Adrenal gland (tissue), 12 donors: ENCODE data around the gene KIRREL3. TPM values are rescaled to one million over a fixed set of nuclear protein-coding genes. Genes with fewer than 3 reads are reported as not detected.

Source experiments
- DNase-seq, 7 donors: peaks; one replicate each; pipeline ENCODE4 v3.0.0-alpha.2; 2019 to 2020
- H3K27ac ChIP-seq, 5 donors: fragments of 200-600 bp; sonication (generic) in 4 of 5; 1 replicate in 3 of 5; 2 replicates in 2 of 5; pipeline versions ENCODE4 v1.5.1 to v1.8.0; 2016 to 2020; ENCODE audit warnings: mild to moderate bottlenecking in 1 of 5
- H3K27me3 ChIP-seq: fragments of 200-600 bp; 2 replicates; pipeline ENCODE4 v1.8.0; 2021
- H3K36me3 ChIP-seq, 2 donors: fragments of 200-600 bp; replicated peaks in 1 of 2; 1 replicate in 1 of 2; 2 replicates in 1 of 2; pipeline versions ENCODE4 v1.5.1 to v1.8.0; 2018 to 2022
- H3K4me1 ChIP-seq, 2 donors: fragments of 200-600 bp; replicated peaks in 1 of 2; 1 replicate in 1 of 2; 2 replicates in 1 of 2; pipeline versions ENCODE4 v1.5.1 to v1.8.0; 2018 to 2021
- H3K4me3 ChIP-seq, 4 donors: fragments of 200-600 bp; sonication (generic) in 3 of 4; one replicate each; pipeline ENCODE4 v1.5.1; 2016 to 2018
- H3K9me3 ChIP-seq, 3 donors: fragments of 200-600 bp; sonication (generic) in 1 of 3; replicated peaks in 1 of 3; 1 replicate in 2 of 3; 2 replicates in 1 of 3; pipeline versions ENCODE4 v1.5.1 to v1.8.0; 2016 to 2021
- CTCF ChIP-seq, 6 experiments: fragments of 450-650 bp in 4 of 6; fragments of 200-600 bp in 2 of 6; sonication (generic) in 1 of 6; IDR thresholded peaks; 1 replicate in 5 of 6; 2 replicates in 1 of 6; pipeline versions ENCODE4 v1.5.1 to v1.8.0; 2016 to 2021; ENCODE audit warnings: antibody characterized with exemption in 6 of 6, mild to moderate bottlenecking in 2 of 6, moderate library complexity in 1 of 6
- POLR2A ChIP-seq, 2 donors: fragments of 450-650 bp; IDR thresholded peaks; one replicate each; pipeline ENCODE4 v1.6.1; 2017; ENCODE audit warnings: antibody characterized with exemption in 2 of 2, mild to moderate bottlenecking in 2 of 2, moderate library complexity in 1 of 2
- WGBS, 4 donors: extraction: QIAGEN DNeasy Blood & Tissue Kit in 2 of 4; methylation state at CpG; one replicate each; pipeline versions ENCODE4 v1.1.5 to v1.1.7; 2013 to 2017; 5-methylcytosine and 5-hydroxymethylcytosine counted together
- intact Hi-C, 2 donors: fragments of 100-400 bp; cut with DNase I; formaldehyde crosslinking; loops; one replicate each; pipeline versions ENCODE4 v1.14.1 to v1.15.0; 2022 to 2023
- polyA plus RNA-seq, 3 donors: library from polyadenylated mRNA; stranded (reverse); fragments of 200-250 nt in 2 of 3; fragments of 350-450 nt in 1 of 3; fragmentation: Illumina TruSeq in 1 of 3; extraction: RNeasy Lipid Tissue Mini Kit (QIAGEN cat#74804) in 1 of 3; gene quantifications; one replicate each; pipeline ENCODE4 v1.2.3, GENCODE V29; 2013 to 2014
- total RNA-seq, 9 donors: library from RNA; depleted of rRNA in 4 of 9; stranded (reverse); fragments of >200 nt in 4 of 9; fragments of 120-200 nt in 1 of 9; fragmentation: NEBNext Ultra II Directional in 1 of 9; extraction: Animal tissue kit (Norgen Biotek cat#: 25700) in 1 of 9; gene quantifications; one replicate each; pipeline versions ENCODE4 v1.1.0 to v1.2.4, GENCODE V29; 2013 to 2023
- donor health status: healthy with polysubstance abuse.
- donor health status: Bipolar disorder and iron deficiency.
- donor health status: DM: yes; HTN: yes; CAD: no.
- donor health status: DM: no; HTN: no; CAD: no.
- donor health status: DM: no; HTN: no; CAD: no.
- donor health status: DM: yes; HTN: yes; CAD: no.

KIRREL3 gene
- total and polyA plus RNA-seq, 12 donors, result 0.07 to 4.1 (median 0.64) TPM; not detected in 1

DNA sequence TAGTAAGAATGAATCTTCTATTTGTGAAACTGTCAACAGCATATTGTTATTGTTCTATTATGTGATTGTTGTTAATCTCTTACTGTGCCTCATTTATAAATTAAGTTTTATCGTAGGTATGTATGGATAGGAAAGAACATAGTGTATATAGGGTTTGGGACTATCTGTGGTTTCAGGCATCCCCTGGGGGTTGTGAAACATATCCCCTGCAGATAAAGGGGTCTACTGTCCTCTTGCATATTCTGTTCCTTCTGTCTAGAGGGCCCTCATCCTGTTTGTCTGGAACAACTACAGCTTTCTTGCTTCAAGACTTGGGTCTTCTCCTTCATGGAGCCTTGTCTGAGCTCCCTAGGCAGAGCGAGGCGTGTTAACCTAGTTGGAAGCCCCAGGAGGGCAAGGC lies 159.6 kb downstream of the KIRREL3 start:
- Histone ChIP-seq H3K9me3 (no peaks in the 10 kb centered on the region), H3K36me3 (no peaks in the 10 kb centered on the region), H3K4me3 (no peak overlapping the region), H3K27ac (no peak overlapping the region), H3K4me1 (no peaks in the 10 kb centered on the region), H3K27me3 (no peaks in the 10 kb centered on the region)
- WGBS, 4 donors, result 92 to 98% (median 94%) methylated on average over 3 of the region's 3 CpGs
- intact Hi-C loops, result no loop called here
- TF ChIP-seq POLR2A (IDR thresholded peaks at IDR 0.05) (no peak), CTCF (IDR thresholded peaks at IDR 0.05) (no peak)
- no peak for DNase-seq

GRCh38 chr11:126840201-126840886 lies 160.2 kb downstream of the KIRREL3 start:
- Histone ChIP-seq H3K27me3 (no peaks in the 10 kb centered on the region), H3K36me3 (no peaks in the 10 kb centered on the region), H3K4me3 (no peak overlapping the region), H3K27ac (no peak overlapping the region), H3K4me1 (no peaks in the 10 kb centered on the region), H3K9me3 (no peaks in the 10 kb centered on the region)
- no peak for DNase-seq
- 75 to 83% (median 81%) methylated on average over 7 of the region's 7 CpGs for WGBS, 4 donors
- intact Hi-C loops, result no loop called here
- TF ChIP-seq CTCF (IDR thresholded peaks at IDR 0.05) (no peak), POLR2A (IDR thresholded peaks at IDR 0.05) (no peak)

- peak in 2 of 7 donors; percentile 17 to 22 for DNase-seq
- H3K27ac ChIP-seq, result no peak overlapping the region
- no peak overlapping the region for H3K4me3 ChIP-seq
- intact Hi-C loops, result no loop called here
- WGBS, 4 donors, result 37 to 57% (median 39%) methylated on average over 7 of the region's 7 CpGs
- no peaks in the 10 kb centered on the region for H3K9me3 ChIP-seq
- H3K36me3 ChIP-seq, result no peaks in the 10 kb centered on the region
- TF ChIP-seq CTCF (IDR thresholded peaks at IDR 0.05) (no peak), POLR2A (IDR thresholded peaks at IDR 0.05) (no peak)
- no peaks in the 10 kb centered on the region for H3K4me1 ChIP-seq
- no peaks in the 10 kb centered on the region for H3K27me3 ChIP-seq
Observed at GRCh38 chr11:126839496-126839895, 161.1 kb downstream of the KIRREL3 start.

- Histone ChIP-seq H3K27me3 (no peaks in the 10 kb centered on the region), H3K36me3 (no peaks in the 10 kb centered on the region), H3K9me3 (no peaks in the 10 kb centered on the region), H3K27ac (no peak overlapping the region), H3K4me1 (no peaks in the 10 kb centered on the region), H3K4me3 (no peak overlapping the region)
- DNase-seq, result no peak
- intact Hi-C loops, result no loop called here
- no peak for TF ChIP-seq POLR2A (IDR thresholded peaks at IDR 0.05)
- no peak for TF ChIP-seq CTCF (IDR thresholded peaks at IDR 0.05)
- 75 to 83% (median 80%) methylated on average over 5 of the region's 5 CpGs for WGBS, 4 donors
Observed at GRCh38 chr11:126838779-126839178, 161.8 kb downstream of the KIRREL3 start.
